A549 (cell line): ENCODE data around the gene NCCRP1. TPM values are rescaled to one million over a fixed set of nuclear protein-coding genes. Genes with fewer than 3 reads are reported as not detected.

Experiments used
- ATAC-seq, 2 experiments: fragments of 200-7000 bp in 1 of 2; fragments of >200 bp in 1 of 2; cut with Nextera tagmentation in 1 of 2; cut with Tn5 transposase in 1 of 2; 3 replicates each; pipeline versions ENCODE4 v1.8.0 to v1.9.1; 2018 to 2020; ENCODE audit warnings: mild to moderate bottlenecking in 1 of 2, moderate library complexity in 1 of 2
- CTCF ChIA-PET: fragments of 300-600 bp; sonication (Branson Sonifier 250); formaldehyde crosslinking; extraction: SDS; loops from one replicate; lab custom pipeline; 2021; ENCODE audit warnings: antibody characterized with exemption, inconsistent platforms; lab: Yijun Ruan, JAX
- POLR2A ChIA-PET: fragments of 350-600 bp; formaldehyde crosslinking; extraction: SDS; loops from one replicate; lab custom pipeline; 2021; ENCODE audit warnings: antibody characterized with exemption, inconsistent platforms; lab: Yijun Ruan, JAX
- DNase-seq, 2 experiments: peaks; one replicate each; pipeline versions ENCODE4 v3.0.0 to v3.0.0-alpha.2; 2011 to 2016; ENCODE audit warnings: low read depth in 1 of 2, low spot score in 1 of 2
- FAIRE-seq: peaks from 2 replicates; lab custom pipeline; 2011; peaks lifted over from hg19 to GRCh38; lab: Jason Lieb, UNC
- H3K27ac ChIP-seq, 2 experiments: fragments of >200 bp; sonication (Bioruptor Twin); formaldehyde crosslinking; 3 replicates each; pipeline ENCODE4 v1.5.1; 2016 to 2017
- H3K4me1 ChIP-seq: fragments of >200 bp; sonication (Bioruptor Twin); formaldehyde crosslinking; 3 replicates; pipeline ENCODE4 v1.6.1; 2016
- H3K4me2 ChIP-seq: fragments of >200 bp; sonication (Bioruptor Twin); formaldehyde crosslinking; 3 replicates; pipeline ENCODE4 v1.6.1; 2016
- H3K4me3 ChIP-seq: fragments of >200 bp; sonication (Bioruptor Twin); formaldehyde crosslinking; 3 replicates; pipeline ENCODE4 v1.5.1; 2016
- H3K9me3 ChIP-seq: fragments of >200 bp; sonication (Bioruptor Twin); formaldehyde crosslinking; 3 replicates; pipeline ENCODE4 v1.6.1; 2016
- EHMT2 ChIP-seq: fragments of 200-600 bp; sonication (generic); IDR thresholded peaks from 2 replicates; pipeline ENCODE4 v1.6.1; 2016; ENCODE audit warnings: antibody characterized with exemption, low read depth, mild to moderate bottlenecking, moderate library complexity
- EP300 ChIP-seq, 2 experiments: fragments of >200 bp; sonication (Bioruptor Twin); formaldehyde crosslinking; IDR thresholded peaks; 2 replicates in 1 of 2; 3 replicates in 1 of 2; pipeline ENCODE4 v1.6.1; 2016 to 2017
- HES2 ChIP-seq: fragments of >200 bp; sonication (Bioruptor Twin); formaldehyde crosslinking; IDR thresholded peaks from 2 replicates; pipeline ENCODE4 v1.6.1; 2016
- HEYL ChIP-seq: fragments of 250-450 bp; sonication (Bioruptor Pico); IDR thresholded peaks from 2 replicates; pipeline ENCODE4 v1.8.0; 2021; ENCODE audit warnings: mild to moderate bottlenecking, moderate library complexity
- KDM5A ChIP-seq: fragments of 200-600 bp; sonication (generic); IDR thresholded peaks from 2 replicates; pipeline ENCODE4 v1.6.1; 2016; ENCODE audit warnings: antibody characterized with exemption, mild to moderate bottlenecking
- MAX ChIP-seq: IDR thresholded peaks from 2 replicates; pipeline ENCODE4 v1.6.1; 2012
- PHF8 ChIP-seq: fragments of 200-600 bp; sonication (generic); IDR thresholded peaks from 2 replicates; pipeline ENCODE4 v1.6.1; 2016; ENCODE audit warnings: low read depth, mild to moderate bottlenecking, antibody characterized with exemption, moderate library complexity, borderline replicate concordance
- POLR2AphosphoS2 ChIP-seq: conservative IDR thresholded peaks from 2 replicates; pipeline ENCODE4 v1.6.1; 2012; ENCODE audit warnings: low read length, improper control_type of control experiment, inconsistent platforms
- RAD21 ChIP-seq, 2 experiments: fragments of >200 bp in 1 of 2; sonication (Bioruptor Twin) in 1 of 2; formaldehyde crosslinking in 1 of 2; IDR thresholded peaks in 1 of 2; conservative IDR thresholded peaks in 1 of 2; 2 replicates in 1 of 2; 3 replicates in 1 of 2; pipeline ENCODE4 v1.6.1; 2012 to 2018; ENCODE audit warnings: inconsistent platforms in 1 of 2
- RARB ChIP-seq: fragments of 250-450 bp; sonication (Bioruptor Pico); IDR thresholded peaks from 2 replicates; pipeline ENCODE4 v1.8.0; 2021; ENCODE audit warnings: mild to moderate bottlenecking, moderate library complexity
- REST ChIP-seq: fragments of 200-600 bp; sonication (generic); IDR thresholded peaks from 2 replicates; pipeline ENCODE4 v1.6.1; 2016; ENCODE audit warnings: antibody characterized with exemption, mild to moderate bottlenecking, moderate library complexity
- RFX5 ChIP-seq: fragments of 450-650 bp; IDR thresholded peaks from 2 replicates; pipeline ENCODE4 v1.7.1; 2014; ENCODE audit warnings: antibody characterized with exemption, mild to moderate bottlenecking, moderate library complexity
- ZC3H11A ChIP-seq: fragments of 450-650 bp; IDR thresholded peaks from 2 replicates; pipeline ENCODE4 v1.6.1; 2014; ENCODE audit warnings: antibody characterized with exemption, mild to moderate bottlenecking
- whole genome bisulfite sequencing: methylation state at CpG from one replicate; pipeline ENCODE4 v1.1.6; 2017; ENCODE audit errors: missing lambda C conversion rate; 5-methylcytosine and 5-hydroxymethylcytosine counted together
- polyA plus RNA-seq, 4 experiments: library from polyadenylated mRNA; depleted of rRNA in 3 of 4; stranded (reverse); fragments of >200 nt; fragmentation: RNase III in 1 of 4; extraction: RNeasy Plus Mini Kit Qiagen cat#74134 plus additional on column Dnase treatment in 1 of 4; gene quantifications; 2 replicates in 3 of 4; 3 replicates in 1 of 4; pipeline ENCODE4 v1.2.3, GENCODE V29; 2011 to 2017

The NCCRP1 gene
- polyA plus RNA-seq, 2 of the 4 experiments (the other 2 are of a cell fraction): 0.90 to 0.99 TPM

- Histone ChIP-seq H3K4me2 (no peak overlapping the region), H3K9me3 (no peaks in the 10 kb centered on the region), H3K4me3 (no peak overlapping the region), H3K27ac (0 out of 6 replicates have a peak overlapping the region, but pooled peaks of 1 of the 2 experiments have one; percentile 6), H3K4me1 (peaks cover 14% of the 10 kb centered on the region)
- POLR2A ChIA-PET: no interaction called here
- no peak for TF ChIP-seq RARB (CRISPR knock-in tag)
- no peak for TF ChIP-seq RAD21 (conservative IDR thresholded peaks at IDR 0.05 in 1 of 2, IDR thresholded peaks at IDR 0.05 in 1 of 2)
- no peak for TF ChIP-seq ZC3H11A
- TF ChIP-seq HEYL (CRISPR knock-in tag): no peak
- no peak for TF ChIP-seq POLR2AphosphoS2
- no peak for TF ChIP-seq EHMT2
- TF ChIP-seq MAX: no peak
- TF ChIP-seq HES2: no peak
- TF ChIP-seq KDM5A: no peak
- no peak for TF ChIP-seq RFX5
- no peak for TF ChIP-seq EP300 (IDR thresholded peaks at IDR 0.05)
- TF ChIP-seq PHF8: no peak
- no peak for TF ChIP-seq REST
- FAIRE-seq: no peak
- peak in 1 of 2 experiments; percentile 6; a peak in 1 of 6 replicates for ATAC-seq
- WGBS: 82% methylated on average over 17 of the region's 17 CpGs
- CTCF ChIA-PET: interaction anchor here (0.7 to 1.8 kb wide), 6 partner anchors 11 to 241 kb away, joined by 4 to 6 read pairs (median 5); partner anchors contain the start of gene PLEKHG2
- DNase-seq: no peak
These were observed 26.2 kb upstream of the NCCRP1 start for GRCh38 chr19:39170386-39171231.

GRCh38 chr19:39171479-39172465 lies 25.0 kb upstream of the NCCRP1 start:
- H3K27ac ChIP-seq: 0 out of 6 replicates have a peak overlapping the region, but pooled peaks of 1 of the 2 experiments have one; percentile 2
- FAIRE-seq: no peak
- TF ChIP-seq RFX5: no peak
- no peaks in the 10 kb centered on the region for H3K9me3 ChIP-seq
- DNase-seq: no peak
- 82% methylated on average over 27 of the region's 27 CpGs for WGBS
- peaks cover 4% of the 10 kb centered on the region; the same call in 2 of the 3 replicates for H3K4me1 ChIP-seq
- no peak overlapping the region for H3K4me3 ChIP-seq
- H3K4me2 ChIP-seq: no peak overlapping the region
- ATAC-seq: no peak; a peak in 1 of 6 replicates
- ChIA-PET CTCF (interaction anchor here (0.7 to 1.8 kb wide), 5 partner anchors 9 to 119 kb away, joined by 3 to 6 read pairs (median 4); no protein-coding TSS in a partner anchor), POLR2A (no interaction called here)
